OCI-LY1 (cell line): ENCODE measurements around the gene LYPD6.
"Not testable (repeated sequence)": the region's sequence is repeated elsewhere in the genome, so short reads cannot be mapped to it uniquely, and the experiment has no call there.

Experiments
- H2AFZ ChIP-seq: fragments of 200-600 bp; sonication (generic), shearing (Covaris generic); 2 replicates; pipeline ENCODE4 v1.6.0; 2014; ENCODE audit warnings: antibody characterized with exemption, mild to moderate bottlenecking, low read length
- H3F3A ChIP-seq: fragments of 200-600 bp; sonication (generic), shearing (Covaris generic); 2 replicates; pipeline ENCODE4 v1.6.0; 2014; ENCODE audit warnings: mild to moderate bottlenecking, antibody characterized with exemption, low read length, moderate library complexity; ENCODE audit not compliant: insufficient read depth
- H3K27ac ChIP-seq: fragments of 200-600 bp; sonication (generic); 2 replicates; pipeline ENCODE4 v1.5.1; 2014; ENCODE audit warnings: low read length, mixed run types, mild to moderate bottlenecking, low read depth; ENCODE audit not compliant: poor library complexity, severe bottlenecking
- H3K27me3 ChIP-seq: fragments of 200-600 bp; sonication (generic); 2 replicates; pipeline ENCODE4 v1.6.0; 2014; ENCODE audit warnings: antibody characterized with exemption, mild to moderate bottlenecking, low read length, moderate library complexity; ENCODE audit not compliant: insufficient read depth
- H3K36me3 ChIP-seq: fragments of 200-600 bp; sonication (generic); 2 replicates; pipeline ENCODE4 v1.6.1; 2014; ENCODE audit warnings: mild to moderate bottlenecking, antibody characterized with exemption, low read length, moderate library complexity, mixed read lengths; ENCODE audit not compliant: insufficient read depth
- H3K4me1 ChIP-seq: fragments of 200-600 bp; sonication (generic); 2 replicates; pipeline ENCODE4 v1.5.1; 2014; ENCODE audit warnings: mild to moderate bottlenecking, low read length, moderate library complexity; ENCODE audit not compliant: insufficient read depth, severe bottlenecking
- H3K4me2 ChIP-seq: fragments of 200-600 bp; sonication (generic), shearing (Covaris generic); 2 replicates; pipeline ENCODE4 v1.6.1; 2014; ENCODE audit warnings: low read length
- H3K4me3 ChIP-seq: fragments of 200-600 bp; sonication (generic); 2 replicates; pipeline ENCODE4 v1.5.1; 2014; ENCODE audit warnings: low read length, low read depth, mild to moderate bottlenecking, mixed read lengths; ENCODE audit not compliant: poor library complexity, severe bottlenecking
- H3K79me2 ChIP-seq: fragments of 200-600 bp; shearing (Covaris generic); 2 replicates; pipeline ENCODE4 v1.6.1; 2016; ENCODE audit warnings: mixed run types, low read length, mixed read lengths; ENCODE audit not compliant: insufficient read depth
- H3K9ac ChIP-seq: fragments of 200-600 bp; sonication (generic), shearing (Covaris generic); 2 replicates; pipeline ENCODE4 v1.6.1; 2014; ENCODE audit warnings: mild to moderate bottlenecking, low read length, mixed read lengths
- H3K9me2 ChIP-seq: fragments of 200-600 bp; sonication (generic), shearing (Covaris generic); 2 replicates; pipeline ENCODE4 v1.6.1; 2014; ENCODE audit warnings: low read depth, mild to moderate bottlenecking, low read length, mixed read lengths
- H3K9me3 ChIP-seq: fragments of 200-600 bp; shearing (Covaris generic); 2 replicates; pipeline ENCODE4 v1.6.1; 2014; ENCODE audit warnings: low read length, mixed read lengths
- H4K20me1 ChIP-seq: fragments of 200-600 bp; sonication (generic), shearing (Covaris generic); 2 replicates; pipeline ENCODE4 v1.6.0; 2016; ENCODE audit warnings: mild to moderate bottlenecking, low read length; ENCODE audit not compliant: insufficient read depth
- CTCF ChIP-seq: fragments of 200-600 bp; sonication (generic), shearing (Covaris generic); IDR thresholded peaks from 2 replicates; pipeline ENCODE4 v1.5.1; 2017; ENCODE audit warnings: mild to moderate bottlenecking, antibody characterized with exemption, low read length, moderate library complexity, mixed read lengths
- EZH2 ChIP-seq: fragments of 200-600 bp; sonication (generic), shearing (Covaris generic); IDR thresholded peaks from 2 replicates; pipeline ENCODE4 v1.8.0; 2017; ENCODE audit warnings: borderline replicate concordance, mixed run types, mild to moderate bottlenecking, antibody characterized with exemption, low read length, moderate library complexity, mixed read lengths

The LYPD6 gene

GRCh38 chr2:149490296-149490695 is 159.9 kb downstream of the LYPD6 start:
- Histone ChIP-seq H3K9me3 (no peaks in the 10 kb centered on the region), H3K4me1 (no peaks in the 10 kb centered on the region), H2AFZ (no peak overlapping the region), H3K9me2 (no peaks in the 10 kb centered on the region), H3K27ac (no peak overlapping the region), H3K9ac (no peak overlapping the region), H3K36me3 (no peaks in the 10 kb centered on the region), H3K4me2 (no peak overlapping the region), H3K27me3 (no peaks in the 10 kb centered on the region), H3K4me3 (no peak overlapping the region), H4K20me1 (no peaks in the 10 kb centered on the region), H3F3A (no peaks in the 10 kb centered on the region), H3K79me2 (no peaks in the 10 kb centered on the region)
- no peak for TF ChIP-seq CTCF

- H3K27me3 ChIP-seq = no peaks in the 10 kb centered on the region
- H3K9me3 ChIP-seq = no peaks in the 10 kb centered on the region
- TF ChIP-seq CTCF = no peak
- TF ChIP-seq EZH2 = no peak
- no peak overlapping the region for H2AFZ ChIP-seq
- H3K4me3 ChIP-seq = no peak overlapping the region
- no peak overlapping the region for H3K4me2 ChIP-seq
- H3K79me2 ChIP-seq = no peaks in the 10 kb centered on the region
- no peaks in the 10 kb centered on the region for H3K9me2 ChIP-seq
- H3F3A ChIP-seq = no peaks in the 10 kb centered on the region
- no peak overlapping the region for H3K9ac ChIP-seq
- no peaks in the 10 kb centered on the region for H3K4me1 ChIP-seq
- H3K27ac ChIP-seq = no peak overlapping the region
- no peaks in the 10 kb centered on the region for H4K20me1 ChIP-seq
- no peaks in the 10 kb centered on the region for H3K36me3 ChIP-seq
Observed at GRCh38 chr2:149492923-149493322, 162.5 kb downstream of the LYPD6 start.

GRCh38 chr2:149499204-149499603 is 168.8 kb downstream of the LYPD6 start:
- H3K4me3 ChIP-seq, H3K36me3 ChIP-seq, H3K27me3 ChIP-seq, H3K4me2 ChIP-seq, H3K9me2 ChIP-seq, H3K9ac ChIP-seq, H2AFZ ChIP-seq, H3K27ac ChIP-seq, H3K79me2 ChIP-seq, H3K4me1 ChIP-seq, H4K20me1 ChIP-seq, H3K9me3 ChIP-seq, H3F3A ChIP-seq: not testable (repeated sequence)

- H3K36me3 ChIP-seq, H3K27me3 ChIP-seq, H3K9ac ChIP-seq, H3K9me2 ChIP-seq, H3K9me3 ChIP-seq, H3K4me1 ChIP-seq, H3K4me3 ChIP-seq, H4K20me1 ChIP-seq, H3K27ac ChIP-seq, H3F3A ChIP-seq, H2AFZ ChIP-seq, H3K79me2 ChIP-seq, H3K4me2 ChIP-seq: not testable (repeated sequence)
Observed at GRCh38 chr2:149506808-149507207, 176.4 kb downstream of the LYPD6 start.
